Germinal center (tissue), 1 donor: ENCODE results near the gene HEATR5B.
"Not testable (repeated sequence)": the region's sequence is repeated elsewhere in the genome, so short reads cannot be mapped to it uniquely, and the experiment has no call there.

ENCODE experiments used
- DNase-seq: peaks from one replicate; pipeline ENCODE4 v3.0.0; 2012; ENCODE audit warnings: mixed read lengths, low spot score

The HEATR5B gene

DNA sequence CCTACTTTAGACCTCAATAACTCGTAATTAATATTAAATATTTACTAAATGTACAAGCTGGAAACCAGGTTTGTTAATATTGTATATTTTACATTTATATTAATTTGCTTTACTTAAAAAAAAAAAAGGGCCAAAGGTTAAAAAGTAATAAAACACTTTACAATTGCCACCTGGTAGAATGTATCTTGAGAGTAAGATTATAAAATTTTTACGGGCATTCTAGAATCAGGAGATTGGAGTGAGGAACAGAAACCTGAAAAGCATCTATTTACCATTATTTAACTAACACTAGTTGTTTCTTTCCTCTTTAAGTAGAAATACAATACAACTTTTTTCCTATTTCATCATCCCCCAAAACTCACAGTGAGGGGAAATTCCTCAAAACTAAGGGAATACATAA lies 102.3 kb downstream of the HEATR5B start:
- no peak for DNase-seq

GRCh38 chr2:36979007-36979406 lies 105.2 kb downstream of the HEATR5B start:
- not testable (repeated sequence) for DNase-seq

DNA sequence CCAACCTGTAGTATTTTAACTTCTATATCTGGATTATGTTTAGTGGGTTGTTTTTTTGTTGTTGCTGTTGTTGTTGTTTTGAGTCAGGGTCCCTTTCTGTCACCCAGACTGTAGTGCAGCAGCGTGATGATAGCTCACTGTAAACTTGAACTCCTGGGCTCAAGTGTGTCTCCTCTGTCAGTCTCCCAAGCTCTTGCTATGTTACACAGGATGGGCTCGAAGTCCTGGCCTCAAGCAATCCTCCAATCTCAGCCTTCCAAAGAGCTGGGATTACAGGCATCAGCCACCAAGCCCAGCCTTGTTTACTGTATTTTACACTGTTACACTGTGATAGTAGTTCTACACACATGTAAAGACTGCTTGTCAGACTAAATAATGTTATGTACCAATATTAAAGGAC lies 108.1 kb downstream of the HEATR5B start:
- DNase-seq: no peak

DNA sequence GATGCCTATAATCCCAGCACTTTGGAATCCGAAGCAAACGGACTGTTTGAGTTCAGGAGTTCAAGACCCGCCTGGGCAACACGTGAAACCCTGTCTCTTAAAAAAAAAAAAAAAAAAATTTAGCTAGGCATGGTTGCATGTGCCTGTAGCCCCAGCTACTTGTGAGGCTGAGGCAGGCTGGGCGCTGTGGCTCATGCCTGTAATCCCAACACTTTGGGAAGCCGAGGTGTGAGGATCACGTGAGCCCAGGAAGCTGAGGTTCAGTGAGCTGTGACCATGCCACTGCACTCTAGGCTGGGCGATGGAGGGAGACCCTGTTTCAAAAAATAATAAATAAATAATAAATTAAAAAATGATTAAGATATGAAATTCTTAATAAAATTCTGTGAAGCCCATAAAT lies 108.9 kb downstream of the HEATR5B start:
- DNase-seq: no peak

DNA sequence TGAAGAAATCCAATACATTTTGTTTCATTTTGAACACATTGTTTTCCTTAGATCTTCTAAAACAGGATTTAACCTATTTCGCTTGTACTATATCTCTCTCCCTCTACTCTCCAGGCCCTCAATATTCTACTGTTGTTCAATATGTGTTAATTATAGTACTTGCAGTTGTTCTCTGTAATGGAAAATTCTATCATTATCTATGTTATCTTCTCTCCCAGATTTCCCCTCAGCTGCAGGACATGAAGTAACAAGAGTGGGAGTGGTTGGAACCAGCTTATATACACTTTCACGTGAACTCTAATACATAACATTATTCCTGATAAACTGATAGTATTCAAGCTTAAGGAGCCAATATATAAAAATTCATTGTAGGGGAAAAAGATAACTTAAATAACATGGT lies 110.9 kb downstream of the HEATR5B start:
- no peak for DNase-seq

- DNase-seq: no peak
Observed at GRCh38 chr2:36971990-36972389, 112.2 kb downstream of the HEATR5B start.

DNA sequence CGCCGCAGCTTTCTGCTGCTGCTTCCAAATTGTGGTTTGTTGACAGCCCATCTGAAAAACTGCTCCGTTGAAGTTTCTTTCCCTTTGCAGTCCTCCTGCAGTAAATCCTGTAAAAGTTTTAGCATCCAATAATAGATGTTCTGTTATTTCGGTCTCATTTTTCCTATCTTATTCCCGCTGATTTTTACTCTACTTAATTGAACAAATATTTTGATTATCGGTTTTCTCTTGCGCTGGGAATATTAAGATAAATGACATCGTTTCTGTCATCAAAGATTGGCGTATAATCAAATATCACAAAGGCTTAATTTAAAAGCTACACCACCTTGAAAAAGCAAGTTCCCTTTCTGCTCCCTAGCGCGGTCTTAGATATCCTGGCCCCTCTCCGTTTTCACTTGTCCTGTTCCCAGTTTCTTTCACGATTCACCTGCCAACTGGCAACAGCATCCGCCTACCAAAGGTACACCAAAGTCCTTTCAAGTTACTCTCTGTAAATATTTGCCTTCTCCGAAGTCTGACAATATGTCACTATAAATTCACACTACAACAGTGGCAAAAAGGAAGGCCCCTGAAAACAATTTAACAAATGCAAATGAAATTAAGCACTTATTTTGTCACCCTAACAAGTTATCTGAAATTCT lies 116.8 kb downstream of the HEATR5B start:
- DNase-seq: no peak

DNA sequence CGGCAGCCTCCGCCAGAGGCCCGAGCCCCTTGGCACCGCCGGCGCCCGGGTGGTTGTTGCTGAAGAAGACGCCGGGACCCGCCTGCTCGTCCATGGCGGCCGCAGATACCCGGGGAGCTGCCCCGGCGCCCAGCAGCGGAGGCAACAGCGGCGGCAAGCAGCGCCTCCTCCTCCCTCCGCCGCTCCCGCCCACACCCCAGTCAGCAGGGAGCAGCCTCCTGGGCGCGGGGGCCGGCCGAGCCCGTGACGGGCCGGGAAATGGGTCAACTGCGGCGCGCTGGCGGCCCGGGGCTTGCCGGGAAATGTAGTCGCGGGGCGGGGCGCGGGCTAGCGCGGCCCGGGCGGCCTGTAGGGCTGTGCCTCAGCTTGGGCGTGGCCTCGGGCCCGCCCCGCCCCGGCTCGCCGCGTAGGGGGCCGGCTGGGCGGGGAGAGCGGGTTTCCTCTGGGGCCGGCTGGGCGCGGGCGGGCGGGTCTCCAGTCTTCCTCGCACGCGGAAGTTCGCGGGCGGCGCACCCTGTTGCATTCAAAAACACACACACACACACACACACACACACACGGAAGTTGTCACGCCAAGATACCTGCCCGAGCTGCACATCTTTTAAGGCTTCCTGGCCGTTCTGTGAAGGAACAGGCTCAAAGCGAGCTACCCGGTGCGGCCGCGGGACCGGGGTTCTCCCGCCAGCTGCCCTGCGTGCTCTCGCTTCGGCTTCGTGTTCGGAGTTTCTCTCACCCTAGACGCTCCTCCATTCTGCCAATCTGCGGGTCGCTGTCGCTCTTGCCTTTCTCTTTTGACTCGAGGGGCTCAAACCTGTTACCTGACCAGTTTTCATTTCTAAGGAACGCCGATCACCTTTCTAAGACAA lies 117.6 kb downstream of the HEATR5B start, which contains the start of gene STRN:
Gene STRN (minus strand): TSS at position 167 of the 866 bp plus-strand sequence. CDS start 73 bp downstream, at position 94.
- peak; percentile 99 for DNase-seq

DNA sequence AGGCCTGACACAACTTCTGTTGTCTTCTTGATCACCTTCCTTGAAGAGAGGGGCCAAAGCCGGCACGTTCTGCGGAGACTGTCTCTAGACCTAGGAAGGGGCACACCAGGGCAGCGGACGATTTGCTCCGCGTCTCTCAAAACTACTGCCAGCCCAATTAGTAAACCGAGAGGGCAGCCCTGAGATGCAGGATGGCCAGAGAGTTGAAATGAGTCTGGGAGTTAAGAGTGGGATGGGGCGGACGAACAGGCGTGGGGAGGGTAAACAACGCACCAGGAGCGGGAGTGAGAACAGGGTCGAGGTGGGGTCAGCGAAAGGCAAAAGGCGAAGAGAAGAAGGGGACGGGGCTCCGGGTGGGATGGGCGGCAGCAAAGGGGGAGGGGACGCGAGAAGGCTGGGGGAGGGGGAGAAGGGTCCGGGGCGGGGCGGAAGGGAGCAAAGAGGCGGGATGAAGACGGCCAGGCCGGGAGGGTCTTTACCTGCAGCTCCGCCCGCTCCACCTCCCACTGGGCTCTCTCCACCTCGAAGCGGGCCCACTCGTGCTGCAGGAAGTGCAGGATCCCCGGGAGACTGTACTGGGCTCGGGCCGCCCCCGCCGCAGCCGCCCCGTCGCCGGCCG lies 118.3 kb downstream of the HEATR5B start:
- DNase-seq: no peak

- DNase-seq: no peak
Observed at GRCh38 chr2:36965206-36965605, 119.0 kb downstream of the HEATR5B start.

- no peak for DNase-seq
Observed at GRCh38 chr2:36964496-36965058, 119.6 kb downstream of the HEATR5B start.

DNA sequence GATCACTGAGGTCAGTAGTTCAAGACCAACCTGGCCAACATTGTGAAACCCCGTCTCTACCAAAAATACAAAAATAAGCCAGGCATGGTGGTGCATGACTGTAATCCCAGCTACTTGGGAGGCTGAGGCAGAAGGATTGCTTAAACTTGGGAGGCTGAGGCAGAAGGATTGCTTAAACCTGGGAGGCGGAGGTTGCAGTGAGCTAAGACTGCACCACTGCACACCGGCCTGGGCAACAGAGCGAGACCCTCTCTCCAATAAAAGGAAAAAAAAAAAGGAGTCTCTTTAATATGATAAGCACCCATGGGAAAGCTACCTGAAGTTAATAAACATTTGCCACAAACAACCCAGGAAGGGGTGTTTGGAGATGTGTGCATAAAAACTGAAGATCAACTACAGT lies 120.4 kb downstream of the HEATR5B start:
- no peak for DNase-seq

DNA sequence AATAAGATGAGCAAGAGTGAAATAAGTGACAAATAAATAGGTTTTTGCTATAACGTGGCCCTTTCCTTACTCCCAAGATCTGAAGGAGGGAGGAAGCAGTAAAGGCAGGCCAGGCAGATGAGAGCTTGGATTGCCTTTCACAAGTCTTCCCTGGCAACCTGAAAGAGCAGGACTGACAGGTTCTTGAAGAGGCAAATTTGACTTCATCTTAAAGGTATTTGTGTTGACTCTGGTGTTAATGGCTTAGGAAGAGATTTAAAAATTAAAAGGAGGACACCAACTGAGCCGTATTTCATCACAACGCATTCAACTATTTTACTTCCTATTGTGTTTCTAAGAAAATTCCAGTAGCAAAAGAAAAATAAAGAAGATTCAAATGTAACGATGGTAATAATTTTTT lies 121.1 kb downstream of the HEATR5B start:
- no peak for DNase-seq

DNA sequence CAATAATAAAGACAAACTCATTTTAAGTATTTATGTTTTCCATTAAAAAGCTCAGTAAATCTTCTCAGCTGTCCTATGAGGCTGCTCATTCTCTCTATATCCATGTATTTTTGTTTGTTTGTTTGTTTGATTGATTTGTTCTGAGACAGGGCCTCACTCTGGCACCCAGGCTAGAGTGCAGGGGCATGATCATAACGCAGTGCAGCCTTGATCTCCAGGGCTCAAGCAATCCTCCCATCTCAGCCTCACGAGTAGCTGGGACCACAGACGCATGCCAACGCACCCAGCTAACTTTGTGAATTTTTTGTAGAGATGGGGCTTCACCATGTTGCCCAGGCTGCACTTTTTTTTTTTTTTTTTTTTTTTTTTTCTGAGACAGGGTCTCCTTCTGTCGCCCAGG lies 123.4 kb downstream of the HEATR5B start:
- DNase-seq: no peak

- DNase-seq: no peak
Observed at GRCh38 chr2:36960005-36960675, 124.0 kb downstream of the HEATR5B start.

- DNase-seq: no peak
Observed at GRCh38 chr2:36954977-36955607, 129.1 kb downstream of the HEATR5B start.

DNA sequence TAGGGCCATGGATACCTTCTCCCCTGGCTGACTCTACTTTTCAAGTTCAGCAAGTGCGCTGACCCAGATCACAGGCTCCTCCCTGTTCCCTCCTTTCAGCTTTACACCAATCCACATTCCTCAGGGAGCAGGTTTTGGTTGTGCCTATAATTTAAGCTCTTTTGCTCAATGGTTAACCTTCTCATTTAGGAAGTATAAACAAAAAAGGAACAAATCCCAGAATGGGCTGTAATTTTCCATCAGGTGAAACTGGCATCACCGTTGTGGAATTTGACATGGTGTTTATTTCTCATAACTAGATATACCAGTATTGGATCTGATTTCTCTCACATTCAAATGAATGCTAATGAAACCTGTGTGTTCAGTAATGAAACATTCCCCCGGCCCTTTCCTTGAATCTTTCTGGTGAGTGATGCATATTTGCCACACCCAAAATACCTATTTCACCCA lies 131.4 kb downstream of the HEATR5B start:
- no peak for DNase-seq

- DNase-seq: no peak
Observed at GRCh38 chr2:36951574-36951973, 132.6 kb downstream of the HEATR5B start.

GRCh38 chr2:36951027-36951518 lies 133.1 kb downstream of the HEATR5B start:
- no peak for DNase-seq

- DNase-seq: no peak
Observed at GRCh38 chr2:36949845-36950244, 134.3 kb downstream of the HEATR5B start.

GRCh38 chr2:36945240-36945639 lies 138.9 kb downstream of the HEATR5B start:
- DNase-seq: not testable (repeated sequence)
